HAP-1 (cell line): Measurements from ENCODE around the gene PGAM2.

Experiments
- DNase-seq, 2 experiments: peaks; one replicate each; pipeline ENCODE4 v3.0.0-alpha.2; 2016 to 2020; ENCODE audit warnings: low spot score in 2 of 2
- H3K27me3 ChIP-seq: fragments of 250-450 bp; sonication (Bioruptor Pico); 2 replicates; pipeline ENCODE4 v1.5.1; 2020; ENCODE audit warnings: low read depth, mild to moderate bottlenecking, moderate library complexity
- H3K36me3 ChIP-seq: fragments of 250-450 bp; sonication (Bioruptor Pico); replicated peaks from 2 replicates; pipeline ENCODE4 v1.5.1; 2020; ENCODE audit warnings: mild to moderate bottlenecking
- H3K4me1 ChIP-seq: fragments of 250-450 bp; sonication (Bioruptor Pico); 2 replicates; pipeline ENCODE4 v1.5.1; 2020; ENCODE audit warnings: mild to moderate bottlenecking
- H3K4me3 ChIP-seq: fragments of 250-450 bp; sonication (Bioruptor Pico); 2 replicates; pipeline ENCODE4 v1.5.1; 2020; ENCODE audit warnings: mild to moderate bottlenecking, moderate library complexity
- H3K9me3 ChIP-seq: fragments of 250-450 bp; sonication (Bioruptor Pico); 2 replicates; pipeline ENCODE4 v1.5.1; 2020; ENCODE audit warnings: mild to moderate bottlenecking, moderate library complexity
- in situ Hi-C: fragments of 300-500 bp; cut with MboI; formaldehyde crosslinking; loops from 3 replicates; pipeline ENCODE4 v1.14.3; 2020; ENCODE audit warnings: low sequenced_read_pairs, inconsistent platforms, mixed read lengths

The PGAM2 gene

DNA sequence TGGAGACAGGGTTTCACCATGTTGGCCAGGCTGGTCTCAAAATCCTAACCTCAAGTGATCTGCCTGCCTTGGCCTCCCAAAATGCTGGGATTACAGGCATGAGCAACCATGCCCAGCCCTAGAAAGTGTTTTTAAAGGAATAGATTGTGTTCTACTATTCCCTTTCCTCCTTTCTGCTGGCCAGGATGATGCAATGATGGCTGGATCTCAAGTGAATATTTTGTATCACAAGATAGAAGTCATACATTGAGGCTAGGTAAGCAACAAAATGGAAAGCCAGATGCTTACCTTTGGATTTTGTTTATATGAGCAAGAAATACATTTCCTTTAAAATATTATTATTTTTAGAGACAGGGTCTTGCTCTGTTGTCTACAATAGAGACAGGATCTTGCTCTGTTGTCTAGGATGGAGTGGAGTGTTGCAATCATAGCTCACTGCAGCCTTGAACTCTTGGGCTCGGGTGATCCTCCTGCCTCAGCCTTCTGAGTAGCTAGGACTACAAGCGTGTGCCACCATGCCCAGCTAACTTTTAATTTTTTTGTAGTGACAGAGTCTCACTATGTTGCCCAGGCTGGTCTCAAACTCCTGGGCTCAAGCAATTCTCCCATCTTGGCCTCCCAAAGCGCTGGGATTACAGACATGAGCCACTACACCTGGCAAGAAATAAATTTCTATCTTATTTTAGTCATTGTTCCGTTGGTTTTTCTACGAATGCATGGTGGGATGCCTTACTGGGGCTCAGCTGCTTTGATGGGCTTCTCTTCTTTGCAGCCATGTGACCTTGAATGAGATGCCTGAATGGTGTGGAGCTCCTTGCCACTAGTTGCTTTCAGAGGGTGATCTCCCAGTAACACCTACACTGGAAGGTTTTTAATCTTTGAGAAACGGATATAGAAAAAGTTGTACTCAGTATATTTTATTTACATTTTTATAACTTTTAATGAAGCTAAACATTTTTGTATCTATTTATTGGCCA lies 33.0 kb upstream of the PGAM2 start:
- in situ Hi-C loops = no loop called here
- H3K9me3 ChIP-seq = no peaks in the 10 kb centered on the region
- H3K4me3 ChIP-seq = no peak overlapping the region
- no peaks in the 10 kb centered on the region for H3K4me1 ChIP-seq
- H3K27me3 ChIP-seq = no peaks in the 10 kb centered on the region
- no peaks in the 10 kb centered on the region for H3K36me3 ChIP-seq
- DNase-seq = no peak

GRCh38 chr7:44097064-44097932 lies 31.9 kb upstream of the PGAM2 start:
- Histone ChIP-seq H3K4me3 (no peak overlapping the region), H3K4me1 (no peaks in the 10 kb centered on the region), H3K9me3 (no peaks in the 10 kb centered on the region), H3K36me3 (no peaks in the 10 kb centered on the region), H3K27me3 (no peaks in the 10 kb centered on the region)
- in situ Hi-C loops = no loop called here
- no peak for DNase-seq

- no peak for DNase-seq
- Histone ChIP-seq H3K36me3 (no peaks in the 10 kb centered on the region), H3K27me3 (no peaks in the 10 kb centered on the region), H3K9me3 (no peaks in the 10 kb centered on the region), H3K4me1 (no peaks in the 10 kb centered on the region), H3K4me3 (no peak overlapping the region)
- in situ Hi-C loops = no loop called here
Observed at GRCh38 chr7:44096326-44096881, 31.0 kb upstream of the PGAM2 start.

DNA sequence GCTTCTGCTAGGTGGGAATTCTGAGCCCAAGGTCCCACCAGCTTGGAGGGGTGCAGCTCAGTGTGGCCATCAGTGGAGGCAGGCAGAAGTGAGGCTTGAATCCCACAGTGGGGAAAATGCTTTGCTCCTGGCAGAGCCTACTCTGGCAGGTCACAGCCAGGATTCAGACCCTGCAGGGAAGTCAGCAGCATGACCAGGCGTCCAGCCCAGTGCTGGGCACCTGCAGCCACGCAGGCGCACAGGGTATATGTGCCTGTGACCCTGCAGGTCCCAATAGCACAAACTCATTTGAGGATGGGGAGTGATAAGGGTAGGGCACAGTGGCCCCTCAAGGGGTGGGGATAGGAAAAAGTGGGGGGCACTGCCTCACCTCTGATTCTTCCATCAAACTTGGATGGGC lies 30.4 kb upstream of the PGAM2 start:
- no peak overlapping the region for H3K4me3 ChIP-seq
- DNase-seq = no peak
- H3K36me3 ChIP-seq = no peaks in the 10 kb centered on the region
- in situ Hi-C loops = no loop called here
- no peaks in the 10 kb centered on the region for H3K27me3 ChIP-seq
- H3K4me1 ChIP-seq = no peaks in the 10 kb centered on the region
- H3K9me3 ChIP-seq = no peaks in the 10 kb centered on the region

GRCh38 chr7:44094883-44095592 lies 29.7 kb upstream of the PGAM2 start:
- H3K27me3 ChIP-seq = no peaks in the 10 kb centered on the region
- H3K36me3 ChIP-seq = no peaks in the 10 kb centered on the region
- H3K4me3 ChIP-seq = no peak overlapping the region
- H3K4me1 ChIP-seq = no peaks in the 10 kb centered on the region
- DNase-seq = no peak
- in situ Hi-C loops = no loop called here
- H3K9me3 ChIP-seq = no peaks in the 10 kb centered on the region

DNA sequence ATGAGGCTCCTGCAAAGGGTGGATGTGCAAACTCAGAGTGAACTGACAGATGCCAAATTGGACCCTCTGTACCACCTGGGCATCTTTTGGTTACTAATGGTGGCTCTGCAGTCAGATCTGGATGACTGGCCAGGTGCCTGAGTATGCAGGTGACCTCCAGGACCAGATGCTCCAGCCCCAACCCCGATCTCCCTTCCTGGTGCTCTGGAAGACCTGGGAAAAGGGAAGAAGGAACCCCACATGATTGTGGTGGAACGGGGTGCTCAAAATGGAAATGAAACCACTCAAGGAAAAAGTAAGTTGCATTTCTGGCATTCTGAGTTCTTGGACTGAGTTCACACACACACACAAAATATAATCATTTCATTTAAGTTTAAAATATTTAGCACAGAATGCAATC lies 29.0 kb upstream of the PGAM2 start:
- Histone ChIP-seq H3K4me3 (no peak overlapping the region), H3K4me1 (no peaks in the 10 kb centered on the region), H3K9me3 (no peaks in the 10 kb centered on the region), H3K36me3 (no peaks in the 10 kb centered on the region), H3K27me3 (no peaks in the 10 kb centered on the region)
- in situ Hi-C loops = no loop called here
- DNase-seq = no peak

DNA sequence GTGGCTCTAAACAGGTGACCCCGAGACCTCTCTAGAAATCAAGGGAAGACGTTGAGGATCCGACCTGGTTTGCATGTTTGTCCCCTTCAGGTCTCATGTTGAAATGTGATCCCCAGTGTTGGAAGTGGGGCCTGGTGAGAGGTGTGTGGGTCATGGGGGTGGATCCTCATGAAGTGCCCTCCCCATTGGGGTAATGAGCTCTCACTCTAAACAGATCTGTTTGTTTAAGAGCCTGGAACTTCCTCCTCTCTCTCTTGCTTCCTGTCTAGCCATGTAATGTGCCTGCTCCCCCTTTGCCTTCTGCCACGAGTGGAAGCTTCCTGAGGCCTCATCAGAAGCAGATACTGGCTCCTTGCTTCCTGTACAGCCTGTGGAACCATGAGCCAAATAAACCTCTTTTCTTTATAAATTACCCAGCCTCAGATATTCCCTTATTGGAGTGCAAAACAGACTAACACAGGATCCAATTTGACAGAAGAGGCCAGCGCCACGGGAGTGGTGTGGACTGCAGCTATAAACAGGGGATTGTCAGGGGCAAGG lies 27.8 kb upstream of the PGAM2 start:
- H3K36me3 ChIP-seq = no peaks in the 10 kb centered on the region
- H3K4me3 ChIP-seq = no peak overlapping the region
- no peaks in the 10 kb centered on the region for H3K9me3 ChIP-seq
- H3K4me1 ChIP-seq = no peaks in the 10 kb centered on the region
- H3K27me3 ChIP-seq = no peaks in the 10 kb centered on the region
- DNase-seq = no peak
- in situ Hi-C loops = no loop called here

GRCh38 chr7:44087911-44088838 lies 22.8 kb upstream of the PGAM2 start:
- Histone ChIP-seq H3K4me1 (peaks cover 2% of the 10 kb centered on the region), H3K4me3 (no peak overlapping the region), H3K27me3 (no peaks in the 10 kb centered on the region), H3K36me3 (no peaks in the 10 kb centered on the region), H3K9me3 (no peaks in the 10 kb centered on the region)
- no peak for DNase-seq
- in situ Hi-C loops = no loop called here

DNA sequence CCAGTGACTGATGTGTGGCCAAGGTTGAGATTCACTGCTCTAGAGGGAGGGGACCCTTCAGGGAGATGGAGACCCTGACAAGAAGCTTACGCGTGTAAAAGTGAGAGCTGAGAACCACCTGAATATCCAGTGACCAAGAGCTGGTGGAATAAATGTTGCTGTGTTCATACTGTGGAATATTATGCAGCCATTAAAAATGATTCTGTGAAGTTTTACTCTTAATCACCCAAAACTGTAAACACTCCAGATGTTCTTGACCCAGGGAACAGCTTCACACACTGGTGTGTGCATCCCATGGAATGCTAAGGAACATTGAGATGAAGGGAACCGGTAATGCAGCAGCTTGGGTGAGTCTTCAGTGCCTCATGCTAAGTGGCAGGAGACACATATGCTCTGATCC lies 21.3 kb upstream of the PGAM2 start:
- DNase-seq = no peak
- H3K9me3 ChIP-seq = no peaks in the 10 kb centered on the region
- no peaks in the 10 kb centered on the region for H3K27me3 ChIP-seq
- in situ Hi-C loops = no loop called here
- H3K36me3 ChIP-seq = no peaks in the 10 kb centered on the region
- no peak overlapping the region for H3K4me3 ChIP-seq
- peaks cover 6% of the 10 kb centered on the region for H3K4me1 ChIP-seq

GRCh38 chr7:44085546-44085945 lies 20.2 kb upstream of the PGAM2 start:
- in situ Hi-C loops = no loop called here
- H3K9me3 ChIP-seq = no peaks in the 10 kb centered on the region
- no peak for DNase-seq
- peaks cover 8% of the 10 kb centered on the region for H3K4me1 ChIP-seq
- no peaks in the 10 kb centered on the region for H3K27me3 ChIP-seq
- H3K36me3 ChIP-seq = peaks cover 5% of the 10 kb centered on the region; the same call in 1 of the 2 replicates
- no peak overlapping the region for H3K4me3 ChIP-seq

DNA sequence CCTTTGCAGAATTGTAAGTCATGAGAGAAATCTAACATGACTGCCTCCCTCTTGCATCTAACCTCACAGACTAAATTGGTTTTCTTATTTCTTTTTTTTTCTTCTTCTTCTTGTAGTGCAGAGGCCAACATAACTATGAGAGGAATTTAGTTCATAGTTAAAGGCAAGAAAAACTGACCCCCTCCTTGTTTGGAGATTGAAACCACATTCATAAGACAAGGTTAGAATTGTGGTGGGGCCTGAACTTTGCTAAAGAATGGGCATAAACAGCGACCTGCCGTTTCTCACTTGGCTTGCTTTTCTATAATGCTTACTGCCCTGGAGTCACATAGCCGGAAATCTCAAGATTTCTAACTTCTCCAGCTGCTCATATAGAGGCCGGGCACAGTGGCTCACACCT lies 19.3 kb upstream of the PGAM2 start:
- in situ Hi-C loops = no loop called here

GRCh38 chr7:44083796-44084195 lies 18.4 kb upstream of the PGAM2 start:
- peaks cover 8% of the 10 kb centered on the region for H3K4me1 ChIP-seq
- no peak overlapping the region for H3K4me3 ChIP-seq
- H3K36me3 ChIP-seq = peaks cover 21% of the 10 kb centered on the region
- H3K9me3 ChIP-seq = no peaks in the 10 kb centered on the region
- no peaks in the 10 kb centered on the region for H3K27me3 ChIP-seq
- no peak for DNase-seq
- in situ Hi-C loops = no loop called here

More for the DNA sequence above, 19.3 kb upstream of the PGAM2 start:
- H3K36me3 ChIP-seq = peaks cover 14% of the 10 kb centered on the region
- no peaks in the 10 kb centered on the region for H3K9me3 ChIP-seq
- DNase-seq = no peak
- peaks cover 8% of the 10 kb centered on the region for H3K4me1 ChIP-seq
- H3K27me3 ChIP-seq = no peaks in the 10 kb centered on the region
- no peak overlapping the region for H3K4me3 ChIP-seq
